SK-N-SH treated with all-trans-retinoic acid at 6 μM for 48 hours (cell line): Measurements from ENCODE around the gene CLMN.

ENCODE experiments used
- ATAC-seq: fragments of 200-7000 bp; cut with Tn5 transposase; 3 replicates; pipeline ENCODE4 v1.9.1; 2020; ENCODE audit warnings: mild to moderate bottlenecking, moderate library complexity
- ARNTL ChIP-seq: fragments of 450-650 bp; formaldehyde crosslinking; IDR thresholded peaks from 2 replicates; pipeline ENCODE4 v1.5.0; 2020; ENCODE audit warnings: low read depth, mild to moderate bottlenecking, moderate library complexity, borderline replicate concordance
- BACH2 ChIP-seq: fragments of 250-450 bp; sonication (Bioruptor Pico); IDR thresholded peaks from 2 replicates; pipeline ENCODE4 v1.9.0; 2021; ENCODE audit warnings: mild to moderate bottlenecking, borderline replicate concordance
- CSDC2 ChIP-seq: fragments of 250-450 bp; sonication (Bioruptor Pico); IDR thresholded peaks from 2 replicates; pipeline ENCODE4 v1.5.0; 2020; ENCODE audit warnings: mild to moderate bottlenecking, moderate library complexity
- ESRRG ChIP-seq: fragments of 250-450 bp; sonication (Bioruptor Pico); IDR thresholded peaks from 2 replicates; pipeline ENCODE4 v1.6.1; 2021; ENCODE audit warnings: mild to moderate bottlenecking
- GLIS3 ChIP-seq: fragments of 250-450 bp; sonication (Bioruptor Pico); IDR thresholded peaks from 2 replicates; pipeline ENCODE4 v1.5.0; 2020; ENCODE audit warnings: mild to moderate bottlenecking, moderate library complexity
- OSR1 ChIP-seq: fragments of 250-450 bp; sonication (Bioruptor Pico); IDR thresholded peaks from 2 replicates; pipeline ENCODE4 v1.8.0; 2022; ENCODE audit warnings: moderate library complexity, mild to moderate bottlenecking, inconsistent platforms
- PPARA ChIP-seq: fragments of 250-450 bp; sonication (Bioruptor Pico); IDR thresholded peaks from 2 replicates; pipeline ENCODE4 v1.5.0; 2020; ENCODE audit warnings: mild to moderate bottlenecking, borderline replicate concordance
- RARB ChIP-seq: fragments of 250-450 bp; sonication (Bioruptor Pico); IDR thresholded peaks from 2 replicates; pipeline ENCODE4 v1.8.0; 2021; ENCODE audit warnings: mild to moderate bottlenecking, moderate library complexity
- SNAI2 ChIP-seq: fragments of 250-450 bp; sonication (Bioruptor Pico); IDR thresholded peaks from 2 replicates; pipeline ENCODE4 v1.5.0; 2020; ENCODE audit warnings: mild to moderate bottlenecking, moderate library complexity
- TCF4 ChIP-seq: fragments of 250-450 bp; sonication (Bioruptor Pico); IDR thresholded peaks from 2 replicates; pipeline ENCODE4 v1.8.0; 2021; ENCODE audit warnings: mild to moderate bottlenecking, moderate library complexity, borderline replicate concordance
- TOX ChIP-seq: fragments of 250-450 bp; sonication (Bioruptor Pico); IDR thresholded peaks from 2 replicates; pipeline ENCODE4 v1.8.0; 2021; ENCODE audit warnings: mild to moderate bottlenecking, moderate library complexity, borderline replicate concordance
- ZC3H10 ChIP-seq: fragments of 250-450 bp; sonication (Bioruptor Pico); IDR thresholded peaks from 2 replicates; pipeline ENCODE4 v1.5.1; 2021; ENCODE audit warnings: mild to moderate bottlenecking, moderate library complexity
- ZFP3 ChIP-seq: fragments of 250-450 bp; sonication (Bioruptor Pico); IDR thresholded peaks from 2 replicates; pipeline ENCODE4 v1.5.0; 2020; ENCODE audit warnings: mild to moderate bottlenecking, moderate library complexity
- ZFP30 ChIP-seq: fragments of 450-650 bp; formaldehyde crosslinking; IDR thresholded peaks from 2 replicates; pipeline ENCODE4 v1.5.0; 2022; ENCODE audit warnings: mild to moderate bottlenecking, moderate library complexity
- ZNF565 ChIP-seq: fragments of 450-650 bp; formaldehyde crosslinking; conservative IDR thresholded peaks from 2 replicates; pipeline ENCODE4 v1.5.0; 2020; ENCODE audit warnings: low read depth, mild to moderate bottlenecking, moderate library complexity
- ZNF70 ChIP-seq: fragments of 450-650 bp; formaldehyde crosslinking; IDR thresholded peaks from 2 replicates; pipeline ENCODE4 v1.5.0; 2020; ENCODE audit warnings: mild to moderate bottlenecking, moderate library complexity
- TF ChIP-seq, protein P1 (sequence below): fragments of 250-450 bp; sonication (Bioruptor Pico); IDR thresholded peaks from 2 replicates; pipeline ENCODE4 v1.5.0; 2020; ENCODE audit warnings: mild to moderate bottlenecking, moderate library complexity
- TF ChIP-seq, protein P2 (sequence below): fragments of 250-450 bp; sonication (Bioruptor Pico); IDR thresholded peaks from 2 replicates; pipeline ENCODE4 v1.8.0; 2021; ENCODE audit warnings: low read depth, mild to moderate bottlenecking, moderate library complexity, borderline replicate concordance
- TF ChIP-seq, protein P3 (sequence below): fragments of 250-450 bp; sonication (Bioruptor Pico); IDR thresholded peaks from 2 replicates; pipeline ENCODE4 v1.5.1; 2020; ENCODE audit warnings: low read depth, mild to moderate bottlenecking, moderate library complexity
- TF ChIP-seq, protein P4 (sequence below): fragments of 250-450 bp; sonication (Bioruptor Pico); IDR thresholded peaks from 2 replicates; pipeline ENCODE4 v1.8.0; 2020; ENCODE audit warnings: mild to moderate bottlenecking, moderate library complexity, borderline replicate concordance

Gene CLMN

DNA sequence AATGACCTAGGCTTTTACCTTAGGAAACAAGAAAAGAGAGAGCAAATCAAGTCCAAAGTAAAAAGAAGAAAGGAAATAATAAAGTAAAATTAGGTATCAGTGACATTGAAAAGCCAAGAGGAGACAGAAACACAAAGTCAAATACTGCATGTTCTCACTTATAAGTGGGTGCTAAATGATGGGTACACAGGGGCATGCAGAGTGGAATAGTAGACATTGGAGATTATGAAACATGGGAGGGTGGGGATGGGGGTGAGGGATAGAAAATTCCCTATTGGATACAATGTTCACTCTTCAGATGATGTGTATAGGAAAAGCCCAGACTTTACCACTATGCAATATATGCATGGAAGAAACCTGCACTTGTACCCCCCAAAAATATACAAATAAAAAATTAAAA, 35.1 kb upstream of the CLMN start:
- no peak for TF ChIP-seq TCF4 (CRISPR knock-in tag)
- TF ChIP-seq, protein P1, sequence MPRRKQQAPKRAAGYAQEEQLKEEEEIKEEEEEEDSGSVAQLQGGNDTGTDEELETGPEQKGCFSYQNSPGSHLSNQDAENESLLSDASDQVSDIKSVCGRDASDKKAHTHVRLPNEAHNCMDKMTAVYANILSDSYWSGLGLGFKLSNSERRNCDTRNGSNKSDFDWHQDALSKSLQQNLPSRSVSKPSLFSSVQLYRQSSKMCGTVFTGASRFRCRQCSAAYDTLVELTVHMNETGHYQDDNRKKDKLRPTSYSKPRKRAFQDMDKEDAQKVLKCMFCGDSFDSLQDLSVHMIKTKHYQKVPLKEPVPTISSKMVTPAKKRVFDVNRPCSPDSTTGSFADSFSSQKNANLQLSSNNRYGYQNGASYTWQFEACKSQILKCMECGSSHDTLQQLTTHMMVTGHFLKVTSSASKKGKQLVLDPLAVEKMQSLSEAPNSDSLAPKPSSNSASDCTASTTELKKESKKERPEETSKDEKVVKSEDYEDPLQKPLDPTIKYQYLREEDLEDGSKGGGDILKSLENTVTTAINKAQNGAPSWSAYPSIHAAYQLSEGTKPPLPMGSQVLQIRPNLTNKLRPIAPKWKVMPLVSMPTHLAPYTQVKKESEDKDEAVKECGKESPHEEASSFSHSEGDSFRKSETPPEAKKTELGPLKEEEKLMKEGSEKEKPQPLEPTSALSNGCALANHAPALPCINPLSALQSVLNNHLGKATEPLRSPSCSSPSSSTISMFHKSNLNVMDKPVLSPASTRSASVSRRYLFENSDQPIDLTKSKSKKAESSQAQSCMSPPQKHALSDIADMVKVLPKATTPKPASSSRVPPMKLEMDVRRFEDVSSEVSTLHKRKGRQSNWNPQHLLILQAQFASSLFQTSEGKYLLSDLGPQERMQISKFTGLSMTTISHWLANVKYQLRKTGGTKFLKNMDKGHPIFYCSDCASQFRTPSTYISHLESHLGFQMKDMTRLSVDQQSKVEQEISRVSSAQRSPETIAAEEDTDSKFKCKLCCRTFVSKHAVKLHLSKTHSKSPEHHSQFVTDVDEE (CRISPR knock-in tag): no peak
- ATAC-seq: no peak

DNA sequence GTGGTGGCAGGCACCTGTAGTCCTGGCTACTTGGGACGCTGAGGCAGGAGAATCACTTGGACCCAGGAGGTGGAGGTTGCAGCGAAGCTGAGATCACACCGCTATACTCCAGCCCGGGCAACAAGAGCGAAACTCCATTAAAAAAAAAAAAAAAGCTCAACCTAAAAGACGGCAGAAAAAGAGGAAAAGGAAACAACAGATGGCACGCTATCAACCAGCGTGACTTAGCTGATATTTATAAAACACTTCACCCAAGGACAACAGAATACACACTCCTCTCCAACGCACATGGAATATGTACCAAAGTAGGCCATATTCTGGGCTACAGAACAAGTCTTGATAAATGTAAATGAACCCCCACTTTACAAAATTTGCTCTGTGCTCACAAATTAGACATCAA, 34.0 kb upstream of the CLMN start:
- TF ChIP-seq CSDC2: no peak
- no peak for TF ChIP-seq ESRRG (CRISPR knock-in tag)
- no peak for TF ChIP-seq ZNF565 (CRISPR knock-in tag)
- no peak for TF ChIP-seq GLIS3 (CRISPR knock-in tag)
- TF ChIP-seq ZNF70 (CRISPR knock-in tag): no peak
- TF ChIP-seq, protein P2, sequence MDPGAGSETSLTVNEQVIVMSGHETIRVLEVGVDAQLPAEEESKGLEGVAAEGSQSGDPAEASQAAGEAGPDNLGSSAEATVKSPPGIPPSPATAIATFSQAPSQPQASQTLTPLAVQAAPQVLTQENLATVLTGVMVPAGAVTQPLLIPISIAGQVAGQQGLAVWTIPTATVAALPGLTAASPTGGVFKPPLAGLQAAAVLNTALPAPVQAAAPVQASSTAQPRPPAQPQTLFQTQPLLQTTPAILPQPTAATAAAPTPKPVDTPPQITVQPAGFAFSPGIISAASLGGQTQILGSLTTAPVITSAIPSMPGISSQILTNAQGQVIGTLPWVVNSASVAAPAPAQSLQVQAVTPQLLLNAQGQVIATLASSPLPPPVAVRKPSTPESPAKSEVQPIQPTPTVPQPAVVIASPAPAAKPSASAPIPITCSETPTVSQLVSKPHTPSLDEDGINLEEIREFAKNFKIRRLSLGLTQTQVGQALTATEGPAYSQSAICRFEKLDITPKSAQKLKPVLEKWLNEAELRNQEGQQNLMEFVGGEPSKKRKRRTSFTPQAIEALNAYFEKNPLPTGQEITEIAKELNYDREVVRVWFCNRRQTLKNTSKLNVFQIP (CRISPR knock-in tag): no peak
- no peak for TF ChIP-seq OSR1 (CRISPR knock-in tag)
- TF ChIP-seq ARNTL (CRISPR knock-in tag): no peak
- no peak for TF ChIP-seq TOX (CRISPR knock-in tag)
- TF ChIP-seq, protein P1 (CRISPR knock-in tag): no peak
- TF ChIP-seq RARB (CRISPR knock-in tag): no peak
- TF ChIP-seq, protein P3, sequence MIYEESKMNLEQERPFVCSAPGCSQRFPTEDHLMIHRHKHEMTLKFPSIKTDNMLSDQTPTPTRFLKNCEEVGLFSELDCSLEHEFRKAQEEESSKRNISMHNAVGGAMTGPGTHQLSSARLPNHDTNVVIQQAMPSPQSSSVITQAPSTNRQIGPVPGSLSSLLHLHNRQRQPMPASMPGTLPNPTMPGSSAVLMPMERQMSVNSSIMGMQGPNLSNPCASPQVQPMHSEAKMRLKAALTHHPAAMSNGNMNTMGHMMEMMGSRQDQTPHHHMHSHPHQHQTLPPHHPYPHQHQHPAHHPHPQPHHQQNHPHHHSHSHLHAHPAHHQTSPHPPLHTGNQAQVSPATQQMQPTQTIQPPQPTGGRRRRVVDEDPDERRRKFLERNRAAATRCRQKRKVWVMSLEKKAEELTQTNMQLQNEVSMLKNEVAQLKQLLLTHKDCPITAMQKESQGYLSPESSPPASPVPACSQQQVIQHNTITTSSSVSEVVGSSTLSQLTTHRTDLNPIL (CRISPR knock-in tag): no peak
- TF ChIP-seq, protein P4, sequence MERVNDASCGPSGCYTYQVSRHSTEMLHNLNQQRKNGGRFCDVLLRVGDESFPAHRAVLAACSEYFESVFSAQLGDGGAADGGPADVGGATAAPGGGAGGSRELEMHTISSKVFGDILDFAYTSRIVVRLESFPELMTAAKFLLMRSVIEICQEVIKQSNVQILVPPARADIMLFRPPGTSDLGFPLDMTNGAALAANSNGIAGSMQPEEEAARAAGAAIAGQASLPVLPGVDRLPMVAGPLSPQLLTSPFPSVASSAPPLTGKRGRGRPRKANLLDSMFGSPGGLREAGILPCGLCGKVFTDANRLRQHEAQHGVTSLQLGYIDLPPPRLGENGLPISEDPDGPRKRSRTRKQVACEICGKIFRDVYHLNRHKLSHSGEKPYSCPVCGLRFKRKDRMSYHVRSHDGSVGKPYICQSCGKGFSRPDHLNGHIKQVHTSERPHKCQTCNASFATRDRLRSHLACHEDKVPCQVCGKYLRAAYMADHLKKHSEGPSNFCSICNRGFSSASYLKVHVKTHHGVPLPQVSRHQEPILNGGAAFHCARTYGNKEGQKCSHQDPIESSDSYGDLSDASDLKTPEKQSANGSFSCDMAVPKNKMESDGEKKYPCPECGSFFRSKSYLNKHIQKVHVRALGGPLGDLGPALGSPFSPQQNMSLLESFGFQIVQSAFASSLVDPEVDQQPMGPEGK (CRISPR knock-in tag): no peak
- no peak for TF ChIP-seq ZFP30 (CRISPR knock-in tag)
- TF ChIP-seq TCF4 (CRISPR knock-in tag): no peak
- TF ChIP-seq PPARA (CRISPR knock-in tag): no peak
- TF ChIP-seq SNAI2 (CRISPR knock-in tag): no peak
- no peak for ATAC-seq

DNA sequence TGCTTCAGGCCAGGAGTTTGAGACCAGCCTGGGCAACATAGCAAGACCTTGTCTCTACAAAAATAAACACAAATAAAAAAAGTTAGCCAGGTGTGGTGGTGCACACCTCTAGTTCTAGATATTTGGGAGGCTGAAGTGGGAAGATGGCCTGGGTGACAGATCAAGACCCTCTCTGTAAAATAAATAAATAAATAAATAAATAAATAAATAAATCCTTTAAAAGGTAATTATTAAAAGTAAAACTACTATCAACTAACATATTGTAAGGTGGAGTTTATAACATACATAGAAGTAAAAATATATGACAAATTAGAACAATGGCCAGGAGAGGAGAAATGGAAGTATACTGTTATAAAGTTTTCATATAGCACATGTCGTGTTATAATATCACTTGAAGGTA, 33.3 kb upstream of the CLMN start:
- TF ChIP-seq PPARA (CRISPR knock-in tag) (no peak), ARNTL (CRISPR knock-in tag) (no peak), BACH2 (CRISPR knock-in tag) (no peak), OSR1 (CRISPR knock-in tag) (no peak), ZFP3 (no peak), CSDC2 (no peak), SNAI2 (CRISPR knock-in tag) (no peak), ZC3H10 (CRISPR knock-in tag) (no peak), ESRRG (CRISPR knock-in tag) (no peak)
- TF ChIP-seq, protein P4 (CRISPR knock-in tag): no peak
- TF ChIP-seq, protein P3 (CRISPR knock-in tag): no peak
- TF ChIP-seq, protein P2 (CRISPR knock-in tag): no peak
- TF ChIP-seq, all 23 proteins: peak for 0
- no peak for ATAC-seq
